Putamen (tissue), 1 donor: ENCODE measurements around the gene ZNF71.

ENCODE experiments used
- DNase-seq: peaks from one replicate; pipeline ENCODE4 v3.0.0-alpha.2; 2016; ENCODE audit warnings: low spot score

Gene ZNF71

GRCh38 chr19:56594783-56595547 is at the start of gene ZNF71:
Gene ZNF71 (plus strand): TSS chr19:56595302. CDS start chr19:56601559, 6,257 bp downstream.
- peak; percentile 86 for DNase-seq

DNA sequence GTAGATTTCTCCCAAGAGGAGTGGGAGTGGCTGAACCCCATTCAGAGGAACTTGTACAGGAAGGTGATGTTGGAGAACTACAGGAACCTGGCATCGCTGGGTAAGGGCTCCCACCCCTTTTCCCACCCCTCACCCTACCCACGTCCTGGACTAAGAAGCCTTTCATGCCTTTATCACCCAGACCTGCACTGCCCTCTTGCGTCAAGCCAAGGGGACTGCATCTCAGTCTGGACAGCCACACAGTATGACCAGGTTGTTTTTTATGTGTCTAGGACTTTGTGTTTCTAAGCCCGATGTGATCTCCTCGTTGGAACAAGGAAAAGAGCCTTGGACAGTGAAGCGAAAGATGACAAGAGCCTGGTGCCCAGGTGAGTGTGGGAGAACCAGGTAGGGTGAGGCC is 47.6 kb upstream of the ZNF71 start:
- DNase-seq: no peak

DNA sequence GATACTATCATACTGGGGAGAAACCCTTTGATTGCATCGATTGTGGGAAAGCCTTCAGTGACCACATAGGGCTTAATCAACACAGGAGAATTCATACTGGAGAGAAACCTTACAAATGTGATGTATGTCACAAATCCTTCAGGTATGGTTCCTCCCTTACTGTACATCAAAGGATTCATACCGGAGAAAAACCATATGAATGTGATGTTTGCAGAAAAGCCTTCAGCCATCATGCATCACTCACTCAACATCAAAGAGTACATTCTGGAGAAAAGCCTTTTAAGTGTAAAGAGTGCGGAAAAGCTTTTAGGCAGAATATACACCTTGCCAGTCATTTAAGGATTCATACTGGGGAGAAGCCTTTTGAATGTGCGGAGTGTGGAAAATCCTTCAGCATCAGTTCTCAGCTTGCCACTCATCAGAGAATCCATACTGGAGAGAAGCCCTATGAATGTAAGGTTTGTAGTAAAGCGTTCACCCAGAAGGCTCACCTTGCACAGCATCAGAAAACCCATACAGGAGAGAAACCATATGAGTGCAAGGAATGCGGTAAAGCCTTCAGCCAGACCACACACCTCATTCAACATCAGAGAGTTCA is 40.7 kb upstream of the ZNF71 start:
- DNase-seq: no peak

DNA sequence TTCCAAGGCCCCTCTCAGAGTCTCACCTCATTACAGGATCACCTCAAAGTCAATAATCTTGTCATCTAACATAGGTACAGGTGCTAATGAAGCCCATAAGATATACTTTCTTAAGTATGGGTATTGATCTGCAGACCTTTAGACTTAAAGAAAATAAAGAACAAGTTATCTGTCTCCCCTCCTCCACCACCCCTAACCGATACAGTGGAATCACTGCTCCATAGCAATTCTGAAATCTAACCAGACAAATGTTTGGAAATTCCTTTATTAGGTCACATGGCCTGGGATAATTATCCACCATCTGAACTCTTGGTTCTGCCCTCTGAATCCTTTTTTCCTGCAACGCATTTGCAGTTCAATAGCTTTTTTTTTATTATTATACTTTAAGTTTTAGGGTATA is 32.3 kb upstream of the ZNF71 start:
- DNase-seq: no peak

GRCh38 chr19:56566904-56567273 is 28.2 kb upstream of the ZNF71 start:
- peak; percentile 23 for DNase-seq

DNA sequence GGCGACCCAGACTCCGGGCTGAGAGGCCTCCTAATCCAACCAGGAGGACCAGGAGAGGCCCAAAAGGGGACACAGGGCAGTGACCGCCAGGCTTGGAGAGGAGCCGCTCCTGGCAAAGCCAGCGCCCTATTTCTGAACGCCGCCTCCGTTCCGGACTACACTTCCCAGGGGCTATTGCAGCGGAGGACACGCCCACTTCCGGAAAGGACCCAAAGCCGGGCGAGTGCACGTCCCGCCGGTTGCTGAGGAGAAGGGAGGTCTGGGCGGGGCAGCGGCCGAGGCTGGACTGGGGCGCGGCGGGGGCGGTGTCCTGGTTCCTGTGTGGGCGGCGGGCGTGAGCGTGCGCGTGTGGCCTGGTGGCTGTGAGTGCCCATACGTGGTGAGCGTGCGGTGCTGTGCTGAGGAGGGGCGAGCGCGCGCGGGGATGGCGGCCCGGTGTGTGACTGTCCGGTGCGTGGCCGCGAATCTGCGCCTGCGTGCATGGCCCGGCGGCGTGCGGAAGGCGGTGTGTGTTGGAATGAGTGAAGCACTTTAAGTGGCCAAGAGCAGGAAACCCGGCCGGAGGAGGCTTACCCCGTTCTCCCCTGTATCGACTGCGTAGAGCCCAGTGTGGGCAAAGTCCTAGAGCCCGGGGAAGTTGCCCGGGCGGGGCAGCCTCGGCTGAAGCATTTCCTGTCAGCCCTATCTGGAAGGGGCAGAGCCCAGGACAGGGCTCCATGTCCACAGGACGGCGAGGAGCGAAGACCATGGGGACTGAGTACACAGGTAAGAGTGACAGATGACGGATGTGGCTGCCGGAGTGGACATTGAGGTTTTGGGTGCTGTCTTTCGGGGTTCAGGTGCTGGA is 27.6 kb upstream of the ZNF71 start, which contains the start of gene ZNF470:
TSS of gene ZNF470 (plus strand) at position 195 of the 847 bp plus-strand sequence. CDS start 2,844 bp downstream, outside the sequence.
- DNase-seq: peak; percentile 92

GRCh38 chr19:56572589-56572988 is 22.5 kb upstream of the ZNF71 start:
- DNase-seq: no peak

- DNase-seq: no peak
Measured at GRCh38 chr19:56573914-56574313, 21.2 kb upstream of the ZNF71 start.

- DNase-seq: no peak
Measured at GRCh38 chr19:56577719-56578602, 17.1 kb upstream of the ZNF71 start.

- no peak for DNase-seq
Measured at GRCh38 chr19:56594446-56594782, 688 bp upstream of the ZNF71 start.

DNA sequence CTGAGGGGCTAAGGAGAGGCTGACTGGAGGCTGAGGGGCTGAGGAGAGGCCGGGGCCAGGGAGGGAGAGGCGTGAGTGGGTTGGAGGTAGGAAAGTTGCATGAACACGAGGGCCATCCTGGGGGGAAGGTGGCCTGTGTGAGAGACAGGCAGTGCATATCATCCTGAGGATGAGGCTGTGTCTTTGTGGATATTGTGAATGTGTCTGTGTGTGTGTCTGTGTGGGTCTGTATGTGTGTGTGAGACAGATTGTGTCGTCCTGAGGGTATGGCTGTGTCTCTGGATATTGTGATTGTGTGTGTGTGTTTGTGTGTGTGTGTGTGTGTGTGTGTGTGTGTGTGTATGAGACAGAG is 422 bp downstream of the ZNF71 start:
- DNase-seq: no peak

GRCh38 chr19:56596676-56597075 is 1.6 kb downstream of the ZNF71 start:
- no peak for DNase-seq

DNA sequence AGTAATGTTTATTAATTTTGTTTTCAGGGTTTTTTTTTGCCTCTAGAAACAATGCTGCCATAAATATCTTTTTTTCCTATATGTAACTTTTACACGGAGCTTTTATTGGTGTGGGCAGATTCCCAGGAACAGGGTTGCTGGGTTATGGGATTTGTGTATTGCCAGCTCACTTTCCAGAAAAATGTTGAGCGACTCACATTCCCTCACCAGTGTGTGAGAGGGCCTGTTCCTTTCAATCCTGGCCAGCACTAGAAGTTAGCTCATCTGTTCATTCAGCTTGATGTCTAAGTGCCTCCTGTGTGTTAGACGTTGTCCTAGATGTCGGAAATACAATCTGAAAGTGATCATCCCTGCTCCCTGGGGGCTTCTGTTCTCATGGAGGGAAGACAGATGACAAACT is 2.6 kb downstream of the ZNF71 start:
- no peak for DNase-seq

GRCh38 chr19:56601375-56601774 is 6.3 kb downstream of the ZNF71 start:
- no peak for DNase-seq

DNA sequence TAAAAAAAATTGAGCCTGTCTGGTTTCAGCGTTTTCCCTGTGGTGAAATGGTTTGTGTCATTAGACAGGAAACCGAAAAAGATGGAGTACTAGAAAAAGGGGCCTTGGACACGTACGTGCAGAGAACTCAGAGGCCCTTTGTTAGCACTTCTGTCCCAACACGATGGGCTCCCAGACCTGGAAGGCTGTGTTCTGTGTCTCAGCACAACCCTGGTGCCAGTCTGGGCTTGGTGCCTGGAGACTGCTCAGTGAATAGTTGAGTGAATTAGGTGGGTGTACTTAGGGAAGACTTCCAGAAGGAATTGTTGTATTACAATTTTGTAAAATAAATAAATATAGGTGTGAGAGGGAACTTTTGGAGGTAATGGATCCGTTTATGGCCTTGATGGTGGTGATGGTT is 8.7 kb downstream of the ZNF71 start:
- DNase-seq: peak; percentile 39

DNA sequence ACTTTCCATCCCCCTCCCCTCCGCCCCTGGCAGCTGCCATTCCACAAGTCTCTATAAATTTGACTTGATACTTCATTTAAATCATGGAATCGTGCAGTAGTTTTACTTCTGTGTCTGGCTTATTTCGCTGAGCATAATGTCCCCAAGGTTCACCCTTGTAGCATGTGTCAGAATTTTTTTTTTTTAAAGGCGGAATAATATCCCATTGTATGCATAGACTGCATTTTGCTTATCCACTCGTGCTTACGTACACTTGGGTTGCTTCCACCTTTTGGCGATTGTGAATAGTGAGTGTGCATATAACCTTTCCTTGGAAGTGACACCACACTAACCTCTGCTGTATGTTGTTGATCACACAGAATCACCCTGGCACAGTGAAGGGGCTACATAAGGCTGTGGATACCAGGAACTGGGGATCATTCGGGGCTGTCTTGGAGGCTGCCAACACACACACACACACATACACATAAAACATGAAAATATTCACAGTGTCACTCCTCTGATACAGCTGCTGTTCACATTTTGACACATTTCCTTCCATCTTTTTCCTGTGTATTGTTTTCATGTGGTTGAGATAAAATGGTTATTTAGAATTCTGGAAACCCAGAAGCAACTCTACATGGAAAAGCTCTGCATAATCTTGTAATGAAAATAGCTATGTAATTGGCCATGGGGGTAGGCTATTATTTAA is 13.3 kb downstream of the ZNF71 start:
- DNase-seq: no peak

DNA sequence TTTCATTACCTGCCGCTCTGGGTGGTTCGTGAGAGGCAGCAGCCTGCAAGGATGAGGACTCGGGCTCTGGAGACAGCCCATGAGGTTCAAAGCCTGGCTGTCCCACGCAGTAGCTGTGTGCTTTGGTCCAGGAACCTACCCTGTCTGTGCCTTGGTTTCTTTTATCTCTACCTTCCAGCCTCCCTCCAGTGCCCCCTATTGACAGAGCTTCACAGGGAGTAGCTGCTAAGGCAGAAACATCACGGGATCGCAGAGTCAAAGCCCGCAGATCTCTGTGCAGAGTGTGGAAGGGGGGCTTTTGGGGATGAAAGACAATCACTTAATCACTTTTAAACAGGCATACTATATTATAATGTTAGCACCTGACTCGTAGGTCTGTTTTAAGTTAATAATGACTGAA is 16.2 kb downstream of the ZNF71 start:
- DNase-seq: no peak

DNA sequence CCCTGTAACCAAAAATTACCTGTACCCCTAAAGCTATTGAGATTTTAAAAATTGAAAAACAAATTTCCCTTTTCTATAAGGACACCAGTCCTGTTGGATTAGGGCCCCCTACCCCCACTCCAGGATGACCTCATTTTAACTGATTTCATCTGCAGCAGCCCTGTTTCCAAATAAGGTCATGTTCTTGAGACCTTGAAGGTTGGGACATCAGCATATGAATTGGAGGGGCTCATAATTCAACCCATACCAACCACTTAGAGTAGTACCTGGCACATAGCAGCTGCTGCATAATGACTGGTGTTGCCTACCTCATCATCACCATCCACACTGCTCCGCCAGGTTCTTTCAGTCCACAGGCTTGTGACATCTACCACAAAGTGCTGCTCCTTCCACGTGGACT is 17.6 kb downstream of the ZNF71 start:
- no peak for DNase-seq

DNA sequence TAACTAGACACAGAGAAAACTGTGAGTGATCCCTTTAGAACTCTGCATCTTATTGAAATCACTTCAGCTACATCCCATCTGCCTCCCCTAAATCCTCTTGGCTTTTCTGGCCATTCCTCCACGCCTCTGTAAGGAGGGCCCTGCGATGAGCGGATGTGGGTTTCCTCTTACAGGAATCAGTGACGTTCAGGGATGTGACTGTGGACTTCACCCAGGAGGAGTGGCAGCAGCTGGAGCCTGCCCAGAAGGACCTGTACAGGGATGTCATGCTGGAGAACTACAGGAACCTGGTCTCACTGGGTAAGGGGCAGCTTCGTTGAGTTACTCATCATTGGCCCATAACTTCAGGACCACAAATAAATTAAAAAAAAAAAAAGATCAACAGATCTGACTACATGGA is 18.5 kb downstream of the ZNF71 start:
- no peak for DNase-seq

GRCh38 chr19:56617531-56617930 is 22.4 kb downstream of the ZNF71 start:
- no peak for DNase-seq

DNA sequence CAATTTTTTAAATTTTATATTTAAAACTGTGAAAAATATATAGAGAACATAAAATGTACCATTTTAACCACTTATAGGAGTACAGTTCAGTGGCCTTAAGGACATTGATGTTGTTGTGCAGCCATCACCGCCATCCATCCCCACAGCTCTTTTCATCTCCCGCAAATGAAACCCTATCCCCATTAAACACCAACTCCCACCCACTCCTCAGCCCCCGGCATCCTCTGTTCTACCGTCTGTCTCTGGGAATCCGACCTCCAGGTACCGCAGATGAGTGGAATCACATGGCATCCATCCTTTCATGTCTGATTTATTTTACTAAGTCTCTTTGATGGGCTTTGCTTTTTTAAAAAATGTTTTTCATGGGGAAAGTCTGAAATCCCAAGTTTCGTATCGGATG is 24.0 kb downstream of the ZNF71 start:
- DNase-seq: no peak
